HG02623 (cell line): ENCODE data around the gene HSCB.
"Not testable (repeated sequence)": the region's sequence is repeated elsewhere in the genome, so short reads cannot be mapped to it uniquely, and the experiment has no call there.

Experiments used
- ATAC-seq: cut with Tn5 transposase; IDR thresholded peaks from one replicate; pipeline ENCODE4 v1.9.1; 2021; ENCODE audit warnings: moderate library complexity; ENCODE audit not compliant: unreplicated experiment

HSCB gene

GRCh38 chr22:28741785-28742561 lies at the start of gene HSCB, which contains the start of gene CHEK2:
TSS of gene HSCB (plus strand) at chr22:28742039. CDS start at chr22:28742096, 57 bp downstream.
TSS of gene CHEK2 (minus strand) at chr22:28741820. CDS start at chr22:28734721, 7,099 bp downstream.
- peak; percentile 91 for ATAC-seq

GRCh38 chr22:28693041-28693760 lies 48.6 kb upstream of the HSCB start:
- not testable (repeated sequence) for ATAC-seq

GRCh38 chr22:28702891-28703290 lies 38.9 kb upstream of the HSCB start:
- ATAC-seq, result no peak

- no peak for ATAC-seq
Measured at GRCh38 chr22:28703436-28703835, 38.4 kb upstream of the HSCB start.

- ATAC-seq, result no peak
Measured at GRCh38 chr22:28706845-28707244, 35.0 kb upstream of the HSCB start.

- ATAC-seq, result no peak
Measured at GRCh38 chr22:28710107-28710506, 31.7 kb upstream of the HSCB start.

- ATAC-seq, result no peak
Measured at GRCh38 chr22:28710576-28711191, 31.2 kb upstream of the HSCB start.

- no peak for ATAC-seq
Measured at GRCh38 chr22:28711341-28711740, 30.5 kb upstream of the HSCB start.

- ATAC-seq, result no peak
Measured at GRCh38 chr22:28711820-28712777, 29.7 kb upstream of the HSCB start.

GRCh38 chr22:28714043-28714628 lies 27.7 kb upstream of the HSCB start:
- no peak for ATAC-seq

- no peak for ATAC-seq
Measured at GRCh38 chr22:28715611-28716010, 26.2 kb upstream of the HSCB start.

- no peak for ATAC-seq
Measured at GRCh38 chr22:28716686-28717085, 25.2 kb upstream of the HSCB start.

- no peak for ATAC-seq
Measured at GRCh38 chr22:28718044-28718443, 23.8 kb upstream of the HSCB start.

GRCh38 chr22:28728002-28728401 lies 13.8 kb upstream of the HSCB start:
- ATAC-seq, result no peak

GRCh38 chr22:28728621-28729313 lies 13.1 kb upstream of the HSCB start:
- ATAC-seq, result no peak

- no peak for ATAC-seq
Measured at GRCh38 chr22:28730179-28730578, 11.7 kb upstream of the HSCB start.

- ATAC-seq, result no peak
Measured at GRCh38 chr22:28734393-28734792, 7.4 kb upstream of the HSCB start.

GRCh38 chr22:28736301-28737155 lies 5.3 kb upstream of the HSCB start:
- no peak for ATAC-seq

GRCh38 chr22:28737701-28738100 lies 4.1 kb upstream of the HSCB start:
- ATAC-seq, result no peak
